Stimulated activated CD4-positive, alpha-beta T cell treated with anti-CD3 and anti-CD28 coated beads, Interleukin-12 subunit alpha, Interleukin-12 subunit beta, amount 100 ng/mL, for 24 hours (primary cell): Measurements from ENCODE around the gene CSGALNACT2.

Source experiments
- DNase-seq, 2 experiments: peaks; one replicate each; pipeline ENCODE4 v3.0.0-alpha.2; 2020; ENCODE audit warnings: low read depth in 2 of 2

The CSGALNACT2 gene

GRCh38 chr10:43124094-43124521, 14.1 kb upstream of the CSGALNACT2 start:
- DNase-seq, result no peak

DNA sequence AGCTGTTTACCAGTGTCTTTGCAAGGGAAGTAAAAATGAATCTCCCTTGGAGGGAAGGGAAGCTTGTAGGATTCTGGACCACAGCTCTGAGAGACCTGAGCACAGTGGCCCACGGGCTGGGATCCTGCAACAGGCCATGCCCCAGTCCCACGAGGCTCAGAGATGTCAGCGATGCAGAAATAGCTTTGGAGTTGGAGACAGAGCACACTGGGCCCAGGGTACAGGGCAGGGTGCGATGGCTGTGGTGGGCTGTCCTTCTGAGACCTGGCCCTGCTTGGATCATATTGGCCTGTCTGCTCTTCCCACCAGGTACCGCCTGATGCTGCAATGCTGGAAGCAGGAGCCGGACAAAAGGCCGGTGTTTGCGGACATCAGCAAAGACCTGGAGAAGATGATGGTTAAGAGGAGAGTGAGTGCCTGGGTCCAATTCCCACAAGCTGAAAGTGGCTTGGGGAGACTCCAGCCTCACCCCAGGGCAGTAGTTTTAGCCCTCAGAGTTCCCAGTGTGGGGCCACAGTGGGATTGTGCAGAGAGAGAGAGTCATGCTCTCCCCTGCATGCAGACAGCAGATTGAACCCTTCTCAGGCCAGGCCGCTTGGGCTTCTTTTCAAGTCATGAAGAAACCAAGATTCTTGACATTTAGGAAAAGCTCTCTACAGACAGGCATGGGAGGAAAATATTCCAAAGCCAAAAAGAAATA, 13.5 kb upstream of the CSGALNACT2 start:
- no peak for DNase-seq

DNA sequence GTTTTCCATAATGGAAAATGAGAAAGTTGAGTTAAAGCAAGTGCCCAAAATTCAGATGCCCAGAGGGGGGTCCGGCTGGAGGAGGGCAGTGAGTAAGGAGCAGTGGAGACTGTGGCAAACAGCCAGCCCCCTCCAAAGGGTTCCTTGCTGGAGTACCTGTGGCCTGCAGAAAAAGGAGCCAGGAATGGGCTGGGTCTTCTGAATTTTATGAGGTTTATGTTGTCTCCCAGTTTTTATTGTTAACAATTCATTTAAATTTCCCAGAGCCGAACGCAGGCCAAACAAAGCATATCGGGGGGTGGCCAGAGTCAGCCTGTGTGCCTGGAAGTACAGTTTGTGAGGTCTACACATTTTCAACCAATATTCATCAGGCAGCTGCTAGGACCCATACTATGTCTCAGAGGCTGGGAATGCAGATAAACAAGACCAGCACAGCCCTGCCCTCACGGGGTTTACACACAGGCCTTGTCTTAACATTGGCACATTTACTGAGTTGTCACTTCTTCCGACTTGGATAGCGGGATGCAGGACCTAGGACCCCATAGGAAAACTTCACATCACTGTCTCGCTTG, 12.9 kb upstream of the CSGALNACT2 start:
- no peak for DNase-seq

DNA sequence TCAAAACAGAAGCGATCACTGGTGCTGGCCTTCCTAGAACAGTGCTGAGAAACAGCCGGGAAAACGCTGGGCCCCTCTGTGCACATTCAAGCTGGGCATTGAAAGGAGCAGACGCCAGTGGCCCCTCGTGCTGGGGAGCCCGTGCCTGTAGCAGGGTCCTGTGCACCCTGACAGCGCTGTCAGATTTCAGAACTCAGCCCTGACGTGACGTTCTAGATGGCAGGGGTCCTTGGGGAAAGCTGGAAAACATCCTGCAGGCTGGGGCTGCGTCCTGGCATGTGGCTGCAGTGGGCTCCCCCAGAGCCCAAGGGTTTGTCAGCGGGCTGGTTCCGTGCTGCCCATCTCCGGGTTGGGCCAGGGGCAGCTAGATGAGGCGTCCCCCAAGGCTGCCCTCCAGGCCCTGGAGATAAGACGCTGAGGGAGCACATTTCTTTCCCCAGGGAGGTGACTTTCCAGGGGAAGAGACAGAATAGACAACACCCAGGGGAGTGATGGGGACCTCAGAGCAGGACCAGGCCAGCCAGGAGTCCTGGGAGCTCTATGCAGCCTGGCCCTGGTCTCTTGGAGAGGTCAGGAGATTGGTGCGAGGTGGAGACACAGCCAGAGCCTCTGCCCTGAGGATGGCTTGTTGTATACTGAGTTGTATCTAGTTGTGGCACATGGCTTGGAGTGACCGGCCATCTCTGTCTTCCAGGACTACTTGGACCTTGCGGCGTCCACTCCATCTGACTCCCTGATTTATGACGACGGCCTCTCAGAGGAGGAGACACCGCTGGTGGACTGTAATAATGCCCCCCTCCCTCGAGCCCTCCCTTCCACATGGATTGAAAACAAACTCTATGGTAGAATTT, 12.1 kb upstream of the CSGALNACT2 start:
- DNase-seq, result no peak

DNA sequence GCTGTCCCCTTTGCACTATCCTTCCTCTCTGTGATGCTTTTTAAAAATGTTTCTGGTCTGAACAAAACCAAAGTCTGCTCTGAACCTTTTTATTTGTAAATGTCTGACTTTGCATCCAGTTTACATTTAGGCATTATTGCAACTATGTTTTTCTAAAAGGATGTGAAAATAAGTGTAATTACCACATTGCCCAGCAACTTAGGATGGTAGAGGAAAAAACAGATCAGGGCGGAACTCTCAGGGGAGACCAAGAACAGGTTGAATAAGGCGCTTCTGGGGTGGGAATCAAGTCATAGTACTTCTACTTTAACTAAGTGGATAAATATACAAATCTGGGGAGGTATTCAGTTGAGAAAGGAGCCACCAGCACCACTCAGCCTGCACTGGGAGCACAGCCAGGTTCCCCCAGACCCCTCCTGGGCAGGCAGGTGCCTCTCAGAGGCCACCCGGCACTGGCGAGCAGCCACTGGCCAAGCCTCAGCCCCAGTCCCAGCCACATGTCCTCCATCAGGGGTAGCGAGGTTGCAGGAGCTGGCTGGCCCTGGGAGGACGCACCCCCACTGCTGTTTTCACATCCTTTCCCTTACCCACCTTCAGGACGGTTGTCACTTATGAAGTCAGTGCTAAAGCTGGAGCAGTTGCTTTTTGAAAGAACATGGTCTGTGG, 11.4 kb upstream of the CSGALNACT2 start:
- DNase-seq, result no peak

DNA sequence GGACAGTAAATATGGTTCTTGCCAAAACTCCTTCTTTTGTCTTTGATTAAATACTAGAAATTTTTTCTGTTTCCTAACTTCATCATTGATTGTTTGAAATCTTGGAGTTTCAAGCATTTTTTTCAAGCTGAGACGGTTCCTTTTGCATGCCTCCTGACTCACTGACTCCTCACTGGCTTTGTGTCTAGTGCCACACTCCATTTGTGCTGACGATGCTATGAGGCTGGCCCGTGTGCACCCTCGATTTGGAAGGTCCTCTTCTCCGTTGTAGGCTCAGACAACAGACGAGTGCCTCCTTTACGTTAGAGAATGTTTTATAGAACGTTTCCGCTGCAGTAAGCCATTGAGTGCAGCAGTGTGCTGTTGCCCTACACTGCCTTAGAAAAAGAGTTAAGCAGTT, 10.8 kb upstream of the CSGALNACT2 start:
- DNase-seq, result no peak

- DNase-seq, result no peak
Observed at GRCh38 chr10:43128331-43128730, 9.9 kb upstream of the CSGALNACT2 start.

GRCh38 chr10:43128958-43129706, 9.1 kb upstream of the CSGALNACT2 start:
- DNase-seq, result no peak

- DNase-seq, result no peak
Observed at GRCh38 chr10:43130770-43131171, 7.5 kb upstream of the CSGALNACT2 start.

- DNase-seq, result no peak
Observed at GRCh38 chr10:43131256-43131655, 7.0 kb upstream of the CSGALNACT2 start.

DNA sequence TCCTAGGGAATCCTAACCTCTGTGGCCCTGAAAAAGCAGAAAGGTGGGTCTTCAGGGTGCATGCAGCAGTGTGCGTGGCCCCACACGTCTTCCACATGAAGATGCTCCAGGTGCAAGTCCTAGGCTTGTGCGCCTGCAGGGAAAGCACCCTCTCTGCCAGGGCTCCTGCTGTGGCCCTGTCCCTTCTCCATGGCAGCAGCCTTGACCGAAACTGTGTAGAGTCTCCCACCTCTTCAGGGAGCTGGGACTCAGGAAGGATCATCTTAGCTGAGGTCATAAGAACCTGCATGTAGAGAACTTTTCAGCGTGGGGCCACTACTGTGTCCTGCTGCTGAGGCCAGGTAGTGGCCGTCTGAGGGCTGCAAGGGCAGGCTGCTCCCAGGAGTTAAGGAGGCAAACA, 6.3 kb upstream of the CSGALNACT2 start:
- DNase-seq, result no peak

- DNase-seq, result no peak
Observed at GRCh38 chr10:43132867-43133787, 5.1 kb upstream of the CSGALNACT2 start.

- DNase-seq, result no peak
Observed at GRCh38 chr10:43134126-43134905, 3.9 kb upstream of the CSGALNACT2 start.

DNA sequence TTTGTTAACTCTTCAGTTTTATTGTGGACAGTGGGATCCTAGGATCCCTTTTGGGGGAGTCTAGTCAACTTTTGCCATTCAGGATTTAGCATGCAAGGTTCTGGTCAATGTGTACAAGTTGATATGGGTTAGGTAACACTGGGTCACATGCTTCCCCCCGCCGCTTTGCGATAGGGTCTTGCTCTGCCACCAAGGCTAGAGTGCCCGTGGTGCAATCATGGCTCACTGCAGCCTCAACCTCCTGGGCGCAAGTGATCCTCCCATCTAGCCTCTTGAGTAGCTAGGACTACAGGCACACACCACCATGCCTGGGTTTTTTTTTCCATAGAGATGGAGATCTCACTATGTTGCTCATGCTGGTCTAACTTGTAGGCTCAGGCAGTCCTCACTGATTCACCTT, 3.2 kb upstream of the CSGALNACT2 start:
- DNase-seq, result no peak

DNA sequence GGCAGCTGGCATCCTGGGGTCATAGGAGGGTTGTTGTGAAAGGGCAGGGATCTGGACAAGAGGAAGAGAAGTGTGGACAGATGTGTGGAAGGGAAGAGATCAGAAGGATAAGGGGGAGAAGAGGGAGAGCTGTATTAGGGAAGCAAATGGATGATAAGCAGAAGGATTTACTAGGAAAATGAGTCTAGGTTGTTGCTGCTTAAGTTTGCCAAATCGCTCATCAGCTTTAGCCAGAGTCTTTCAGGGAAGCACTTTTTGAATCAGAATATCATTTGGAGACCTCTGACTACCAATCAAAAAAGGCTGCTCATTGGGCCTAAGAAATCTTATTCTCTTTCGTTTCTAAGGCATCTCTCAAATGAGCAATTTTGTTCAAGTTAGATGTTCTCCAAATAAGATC, 2.6 kb upstream of the CSGALNACT2 start:
- no peak for DNase-seq

DNA sequence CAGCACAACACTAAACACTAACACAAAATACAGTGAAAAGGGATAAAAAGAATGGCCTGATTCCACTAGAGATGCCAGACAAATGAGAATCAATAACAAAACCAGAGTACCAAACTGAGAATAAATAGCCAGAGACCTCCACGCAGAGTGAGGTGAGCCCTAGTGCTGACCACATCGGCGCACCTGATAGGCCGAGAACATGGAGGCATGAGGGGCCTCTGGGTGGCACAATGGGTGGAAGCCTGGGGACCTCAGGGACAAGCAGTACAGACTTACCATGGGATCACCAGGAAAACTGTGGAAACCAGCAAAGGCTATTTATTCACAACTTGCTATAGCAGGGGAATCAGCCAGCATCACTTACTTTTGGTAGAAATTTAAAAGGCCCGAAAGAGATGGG, 1.8 kb upstream of the CSGALNACT2 start:
- no peak for DNase-seq

GRCh38 chr10:43136995-43137716, 1.1 kb upstream of the CSGALNACT2 start:
- DNase-seq, result no peak

DNA sequence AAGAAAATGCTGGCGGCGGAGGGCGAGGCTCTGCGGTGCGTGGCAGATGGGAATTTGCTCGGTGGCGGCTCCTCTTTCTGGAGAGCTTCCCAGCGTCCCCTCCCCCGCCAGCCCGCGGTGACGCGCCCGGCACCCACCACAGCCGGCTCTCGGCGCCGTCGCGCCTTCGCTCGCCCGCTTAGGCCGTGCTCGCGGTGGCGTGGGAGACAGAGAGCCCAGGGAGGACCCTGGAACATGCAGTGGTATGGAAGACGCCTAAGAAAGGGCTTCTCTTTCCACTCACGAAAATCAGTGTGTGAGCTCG, 576 bp upstream of the CSGALNACT2 start:
- DNase-seq, result peak; percentile 17 to 32

GRCh38 chr10:43138757-43139241, 554 bp downstream of the CSGALNACT2 start:
- DNase-seq, result peak; percentile 26 to 29
